ENCODE measurements around the gene RER1.

RER1 gene

GRCh38 chr1:2392686-2393085, 1.0 kb downstream of the RER1 start:
- DNase-seq, result no peak

DNA sequence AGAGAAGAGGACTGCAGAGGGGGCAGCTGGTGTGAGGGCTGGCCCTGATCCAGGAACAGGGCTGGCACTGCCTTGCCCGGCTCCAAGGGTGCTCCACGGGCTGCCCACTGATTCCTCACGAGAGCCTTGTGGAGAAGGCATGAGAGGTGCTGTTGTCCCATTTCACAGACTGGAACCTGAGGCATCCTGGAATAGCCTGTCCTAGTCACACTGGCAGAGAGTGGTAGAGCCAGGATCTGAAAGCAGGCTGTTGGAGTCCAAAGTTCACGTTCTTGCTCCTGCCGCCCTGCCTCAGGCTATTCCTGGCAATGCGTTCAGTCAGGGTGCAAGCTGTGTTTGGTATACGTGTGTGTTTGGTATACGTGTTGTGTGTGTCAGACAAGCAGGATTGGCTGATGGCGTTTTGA, 1.8 kb downstream of the RER1 start:
- no peak for DNase-seq

DNA sequence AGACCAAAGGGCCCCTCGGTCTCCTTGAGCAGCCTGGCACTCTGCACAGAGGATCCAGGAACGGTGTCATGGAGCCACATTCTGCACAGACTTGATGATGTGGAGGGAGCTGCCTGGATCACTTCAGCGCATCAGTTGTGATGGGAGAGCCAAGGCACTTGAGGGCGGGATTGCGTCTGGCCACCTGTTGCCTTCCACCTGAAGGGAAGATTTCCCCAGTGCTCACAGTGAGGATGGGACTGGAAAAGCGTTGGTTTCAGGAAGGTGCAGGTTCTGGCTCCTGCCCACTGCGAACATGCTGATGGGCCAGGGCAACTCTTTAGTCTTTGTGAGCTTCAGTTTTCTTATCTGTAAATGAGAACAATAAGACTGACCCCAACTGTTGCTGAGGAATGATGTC, 2.6 kb downstream of the RER1 start:
- no peak for DNase-seq

- DNase-seq, result no peak
Measured at GRCh38 chr1:2394761-2395160, 3.1 kb downstream of the RER1 start.

- no peak for DNase-seq
Measured at GRCh38 chr1:2395245-2395644, 3.6 kb downstream of the RER1 start.

DNA sequence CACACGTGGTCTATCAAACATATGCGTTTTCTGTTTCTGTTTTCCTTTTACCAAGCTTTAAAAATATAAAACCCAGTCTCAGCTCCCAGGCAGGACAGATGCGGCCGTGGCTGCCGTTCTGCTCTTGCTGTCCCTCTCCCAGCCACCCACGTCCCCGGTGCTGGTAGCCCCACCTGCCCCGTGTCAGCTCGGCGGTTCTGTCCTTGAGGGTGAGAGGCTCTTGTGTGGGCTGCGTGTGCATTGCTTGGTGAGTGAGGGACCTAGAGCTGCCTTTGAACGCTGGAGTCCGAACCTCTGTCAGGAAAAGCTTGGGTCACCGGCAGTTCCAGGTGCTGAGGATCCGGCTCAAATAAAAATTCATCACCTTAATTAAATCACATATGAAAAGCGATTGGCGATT, 4.4 kb downstream of the RER1 start:
- no peak for DNase-seq

- DNase-seq, result no peak
Measured at GRCh38 chr1:2396476-2396875, 4.8 kb downstream of the RER1 start.

DNA sequence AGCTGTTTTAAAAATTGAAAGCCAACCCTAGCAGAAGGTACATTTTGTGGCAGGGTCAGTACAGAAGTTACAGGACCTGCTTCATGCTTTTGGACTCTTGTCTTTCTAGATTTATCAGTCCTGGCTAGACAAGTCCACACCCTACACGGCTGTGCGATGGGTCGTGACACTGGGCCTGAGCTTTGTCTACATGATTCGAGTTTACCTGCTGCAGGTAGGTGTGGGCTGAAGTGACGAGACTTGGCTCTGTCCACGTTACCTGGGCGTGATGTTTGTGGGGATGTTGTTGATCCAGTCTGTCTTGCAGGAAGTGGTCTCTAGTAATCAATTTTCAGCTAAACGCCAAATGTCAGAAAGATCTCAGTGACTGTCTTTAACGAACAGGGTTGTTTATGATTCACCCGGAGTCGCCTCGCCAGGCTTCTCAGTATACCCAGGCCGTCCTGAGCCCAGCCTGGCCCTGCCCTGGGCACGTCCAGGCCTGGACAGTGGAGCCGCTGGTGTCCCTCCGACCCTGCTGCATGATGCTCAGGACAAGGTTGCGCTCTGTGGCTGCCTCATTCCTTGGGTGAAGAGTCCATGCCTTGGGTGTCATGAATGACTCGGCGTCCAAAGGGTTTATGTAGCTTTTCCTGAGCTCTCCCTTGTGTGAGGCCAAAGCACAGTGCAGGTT, 5.5 kb downstream of the RER1 start:
- DNase-seq, result no peak

DNA sequence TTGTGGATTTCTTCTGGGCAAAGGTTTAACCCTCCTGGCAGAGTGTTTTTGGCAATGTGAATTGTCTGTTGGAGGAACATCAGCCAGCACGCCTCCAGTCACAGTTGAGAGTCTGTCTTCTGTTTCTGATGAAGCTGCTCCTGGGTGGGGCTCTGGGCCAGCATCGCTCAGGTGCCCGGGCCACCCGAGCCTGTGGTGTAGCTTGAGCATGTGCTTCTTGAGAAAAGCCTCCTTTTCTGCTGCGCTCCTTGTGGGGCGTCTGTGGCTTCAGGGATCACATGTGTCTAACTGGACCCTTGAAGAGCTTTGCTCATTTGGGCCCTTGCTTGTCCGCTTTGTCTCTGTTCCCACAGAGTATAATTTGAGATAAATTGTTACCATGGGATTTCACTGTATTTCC, 7.2 kb downstream of the RER1 start:
- no peak for DNase-seq

GRCh38 chr1:2399890-2400575, 8.4 kb downstream of the RER1 start:
- no peak for DNase-seq

DNA sequence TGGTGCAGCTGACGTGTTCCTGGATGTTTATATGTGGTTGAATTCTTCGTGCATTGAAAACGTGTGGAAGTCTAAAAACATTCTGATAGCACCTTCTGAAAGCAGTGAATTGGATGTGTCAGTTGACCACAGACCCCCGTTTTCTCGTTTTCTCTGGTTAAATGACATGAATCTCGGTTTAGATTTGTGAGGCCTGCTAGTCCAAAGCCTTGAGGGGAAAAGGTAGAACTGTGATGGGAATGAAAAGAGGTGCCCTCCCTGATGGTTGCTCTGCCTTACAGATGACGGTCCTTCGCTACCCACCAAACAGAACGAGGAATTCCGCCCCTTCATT, 8.9 kb downstream of the RER1 start:
- no peak for DNase-seq

DNA sequence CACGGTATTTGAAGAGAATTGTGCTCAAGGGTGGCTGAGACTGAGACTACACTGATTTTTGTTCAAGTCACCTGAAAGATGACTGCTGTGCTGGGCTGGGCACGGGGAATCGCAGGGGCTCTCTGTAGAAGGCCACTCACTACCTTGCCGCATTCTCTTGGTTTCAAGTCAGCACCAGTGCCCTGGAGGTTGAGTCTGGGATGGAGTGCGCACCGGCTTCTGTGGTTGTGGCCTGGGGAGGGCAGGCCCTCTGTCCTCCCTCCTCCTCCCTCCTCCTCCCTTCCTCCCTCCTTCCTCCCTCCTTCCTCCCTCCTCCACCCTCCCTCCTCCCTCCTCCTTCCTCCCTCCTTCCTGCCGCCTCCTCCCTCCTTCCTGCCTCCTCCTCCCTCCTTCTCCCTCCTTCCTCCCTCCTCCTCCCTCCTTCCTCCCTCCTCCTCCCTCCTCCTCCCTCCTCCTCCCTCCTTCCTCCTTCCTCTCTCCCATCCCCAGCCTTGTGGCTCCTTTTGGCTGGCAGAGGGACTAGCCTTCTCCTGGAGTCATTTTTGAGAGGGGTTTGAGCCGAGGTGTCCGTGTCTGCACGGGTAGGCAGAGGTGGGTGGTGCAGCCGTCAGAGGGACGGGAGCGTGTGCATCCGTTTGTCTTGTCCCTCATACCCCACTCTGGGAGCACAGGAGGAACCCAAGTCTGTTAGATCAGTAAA, 9.5 kb downstream of the RER1 start:
- no peak for DNase-seq

- DNase-seq, result no peak
Measured at GRCh38 chr1:2402420-2402819, 10.8 kb downstream of the RER1 start.

DNA sequence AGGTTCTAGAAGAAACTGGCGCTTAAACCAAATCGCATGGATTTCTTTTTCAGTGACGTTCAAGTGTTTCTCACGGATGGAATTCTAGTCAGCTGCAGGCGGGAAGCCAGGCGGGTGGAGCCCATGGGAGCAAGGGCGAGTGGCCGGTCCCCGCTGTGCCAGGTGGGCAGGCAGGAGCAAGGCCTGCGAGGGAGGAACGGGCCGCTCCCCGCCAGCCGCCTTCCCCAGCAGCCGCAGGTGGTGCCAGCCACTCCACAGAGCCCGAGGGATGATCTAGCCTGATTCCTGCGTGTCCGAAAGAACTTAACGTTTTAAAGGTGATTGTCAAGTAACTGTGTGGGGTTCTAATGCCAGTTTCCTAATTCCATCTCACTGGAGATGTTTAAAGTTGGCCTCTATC, 11.6 kb downstream of the RER1 start:
- DNase-seq, result no peak

- DNase-seq, result no peak
Measured at GRCh38 chr1:2404142-2404889, 12.7 kb downstream of the RER1 start.

DNA sequence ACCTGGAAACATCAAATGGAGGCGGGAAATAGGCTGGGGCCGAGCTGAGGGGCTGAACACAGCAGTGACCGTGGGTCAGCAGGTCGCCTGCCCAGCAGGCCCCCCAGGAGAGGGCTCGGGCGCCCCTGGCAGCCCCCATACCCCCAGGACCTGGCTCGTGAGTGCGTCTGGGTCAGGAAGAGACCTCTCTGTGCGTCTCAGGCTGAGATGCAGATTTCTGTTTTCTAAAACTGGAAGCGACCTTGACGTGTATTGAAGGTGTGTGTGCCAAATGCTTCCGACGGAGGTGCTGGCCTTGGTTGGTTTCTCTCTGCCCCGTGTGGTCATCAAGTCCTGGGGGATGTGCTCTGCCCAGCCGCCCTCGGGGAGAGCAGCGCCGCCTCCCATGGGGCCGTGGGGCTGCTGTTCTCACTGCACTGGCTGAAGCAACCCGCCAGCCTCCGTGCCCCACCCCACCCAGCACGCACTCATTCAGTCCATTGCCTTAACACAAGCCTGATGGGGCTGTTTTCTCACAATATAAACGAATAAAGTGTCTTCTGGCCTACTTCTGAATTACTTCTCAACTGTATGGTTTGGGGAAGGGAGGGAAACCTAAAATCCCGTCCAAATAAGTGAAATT, 13.4 kb downstream of the RER1 start:
- DNase-seq, result no peak

GRCh38 chr1:2405588-2406295, 14.1 kb downstream of the RER1 start:
- no peak for DNase-seq

DNA sequence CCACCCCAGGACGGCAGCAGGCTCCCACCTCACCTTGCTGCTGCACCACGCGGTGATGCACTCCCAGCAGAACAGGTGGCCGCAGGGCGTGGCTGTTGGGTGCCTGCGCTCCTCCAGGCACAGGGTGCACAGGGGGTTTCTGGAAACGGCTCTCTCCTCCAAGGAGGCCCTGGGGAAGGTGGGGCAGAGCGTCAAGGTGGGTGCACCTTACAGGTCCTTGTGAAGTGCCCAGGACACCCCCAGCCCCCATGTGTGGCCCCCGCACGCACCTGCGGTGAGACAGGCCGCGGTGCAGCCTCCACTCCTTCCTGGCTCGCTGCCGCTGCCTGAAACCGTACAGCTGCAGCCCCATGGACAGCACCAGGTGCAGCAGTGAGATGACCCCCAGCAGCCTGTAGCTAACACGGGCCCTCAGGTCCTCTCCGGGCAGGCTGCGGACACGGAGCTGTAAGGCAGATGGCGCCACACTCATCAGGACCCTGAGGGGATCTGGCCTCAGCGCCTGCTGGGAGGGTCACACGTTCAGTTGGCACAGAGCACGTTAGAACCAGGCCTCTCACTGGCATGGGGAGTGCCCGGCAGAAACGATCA, 14.9 kb downstream of the RER1 start:
- DNase-seq, result no peak

- DNase-seq, result no peak
Measured at GRCh38 chr1:2407166-2407990, 15.7 kb downstream of the RER1 start.

DNA sequence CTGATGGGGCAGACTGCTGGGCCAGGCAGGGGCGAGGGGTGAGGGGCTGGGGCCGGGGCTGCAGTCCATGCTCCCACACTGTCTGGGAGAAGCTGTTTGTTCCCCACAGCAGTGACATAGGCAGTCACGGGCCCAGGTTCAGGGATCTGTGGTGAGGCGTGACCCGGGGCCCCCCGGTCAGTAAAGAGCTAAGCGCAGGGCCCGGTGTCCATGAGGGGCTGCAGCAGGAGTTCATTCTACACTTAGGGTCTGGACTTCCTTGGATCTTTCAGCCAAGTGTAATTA, 16.3 kb downstream of the RER1 start:
- no peak for DNase-seq

GRCh38 chr1:2408456-2408855, 16.8 kb downstream of the RER1 start:
- DNase-seq, result no peak

DNA sequence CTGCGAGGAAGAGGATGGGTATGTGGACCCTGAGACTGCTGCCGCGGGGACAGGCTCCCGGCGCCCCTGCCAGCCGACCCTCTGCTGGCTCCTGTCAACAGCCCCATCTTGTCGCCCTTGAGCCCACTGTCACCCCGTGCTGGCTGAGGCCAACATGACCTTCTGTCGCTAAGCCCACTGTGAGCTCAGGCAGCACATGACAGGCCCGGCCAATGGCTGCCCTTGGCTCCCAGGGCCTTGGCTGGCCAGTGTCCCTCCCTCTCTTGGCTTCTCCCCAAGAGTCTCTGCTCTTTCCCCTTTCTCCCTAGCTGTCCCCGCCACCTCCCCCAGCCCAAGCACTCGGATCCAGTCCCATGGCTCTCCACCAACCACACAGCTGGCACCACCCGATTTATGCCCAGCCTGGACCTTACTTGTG, 17.2 kb downstream of the RER1 start:
- no peak for DNase-seq
